GM18873 (cell line): ENCODE data around the gene TXNRD2.
"Not testable (repeated sequence)": the region's sequence is repeated elsewhere in the genome, so short reads cannot be mapped to it uniquely, and the experiment has no call there.

ENCODE experiments used
- ATAC-seq: cut with Tn5 transposase; IDR thresholded peaks from one replicate; pipeline ENCODE4 v1.9.1; 2021; ENCODE audit warnings: mild to moderate bottlenecking, moderate library complexity, moderate number of reproducible peaks; ENCODE audit not compliant: unreplicated experiment, low FRiP score

Gene TXNRD2

GRCh38 chr22:19910180-19910744, 31.4 kb downstream of the TXNRD2 start:
- ATAC-seq = no peak

DNA sequence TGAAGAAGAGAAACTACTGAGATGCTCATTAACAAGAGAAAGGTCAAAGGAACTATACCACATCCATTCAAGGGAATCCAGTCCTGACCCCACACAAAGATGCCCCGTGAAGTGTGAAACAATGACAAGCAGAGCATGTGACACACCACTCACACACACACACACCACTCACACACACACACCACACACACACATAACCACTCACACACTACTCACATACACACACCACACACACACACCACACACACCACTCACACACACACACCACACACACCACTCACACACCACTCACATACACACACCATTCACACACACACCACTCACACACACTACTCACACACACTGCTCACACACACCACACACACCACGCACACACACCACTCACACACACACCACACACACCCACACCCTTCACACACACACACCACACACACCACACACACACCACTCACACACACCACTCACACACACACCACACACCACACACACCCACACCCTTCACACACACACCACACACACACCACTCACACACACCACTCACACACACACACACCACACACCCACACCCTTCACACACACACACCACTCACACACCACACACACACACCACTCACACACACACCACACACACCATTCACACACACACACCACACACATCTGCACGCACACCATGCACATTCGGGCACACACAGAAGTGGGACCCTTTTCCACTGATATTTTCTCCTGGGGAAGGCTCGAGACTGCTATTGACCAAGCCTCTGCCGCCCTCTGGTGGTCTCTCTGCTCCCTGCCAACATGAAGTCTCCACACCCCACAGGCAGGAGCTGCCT, 32.1 kb downstream of the TXNRD2 start:
- ATAC-seq = no peak

DNA sequence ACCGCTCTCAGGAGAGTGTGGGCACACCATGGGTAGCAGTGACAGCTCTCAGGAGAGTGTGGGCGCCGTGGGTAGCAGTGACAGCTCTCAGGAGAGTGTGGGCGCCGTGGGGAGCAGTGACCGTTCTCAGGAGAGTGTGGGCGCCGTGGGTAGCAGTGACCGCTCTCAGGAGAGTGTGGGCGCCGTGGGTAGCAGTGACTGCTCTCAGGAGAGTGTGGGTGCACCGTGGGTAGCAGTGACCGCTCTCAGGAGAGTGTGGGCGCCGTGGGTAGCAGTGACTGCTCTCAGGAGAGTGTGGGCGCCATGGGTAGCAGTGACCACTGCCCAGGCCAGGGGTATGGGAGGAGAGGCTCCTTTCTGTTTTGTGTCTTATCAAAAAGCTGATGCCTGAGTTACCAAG, 33.7 kb downstream of the TXNRD2 start:
- ATAC-seq = not testable (repeated sequence)

GRCh38 chr22:19906864-19907263, 34.8 kb downstream of the TXNRD2 start:
- ATAC-seq = not testable (repeated sequence)

DNA sequence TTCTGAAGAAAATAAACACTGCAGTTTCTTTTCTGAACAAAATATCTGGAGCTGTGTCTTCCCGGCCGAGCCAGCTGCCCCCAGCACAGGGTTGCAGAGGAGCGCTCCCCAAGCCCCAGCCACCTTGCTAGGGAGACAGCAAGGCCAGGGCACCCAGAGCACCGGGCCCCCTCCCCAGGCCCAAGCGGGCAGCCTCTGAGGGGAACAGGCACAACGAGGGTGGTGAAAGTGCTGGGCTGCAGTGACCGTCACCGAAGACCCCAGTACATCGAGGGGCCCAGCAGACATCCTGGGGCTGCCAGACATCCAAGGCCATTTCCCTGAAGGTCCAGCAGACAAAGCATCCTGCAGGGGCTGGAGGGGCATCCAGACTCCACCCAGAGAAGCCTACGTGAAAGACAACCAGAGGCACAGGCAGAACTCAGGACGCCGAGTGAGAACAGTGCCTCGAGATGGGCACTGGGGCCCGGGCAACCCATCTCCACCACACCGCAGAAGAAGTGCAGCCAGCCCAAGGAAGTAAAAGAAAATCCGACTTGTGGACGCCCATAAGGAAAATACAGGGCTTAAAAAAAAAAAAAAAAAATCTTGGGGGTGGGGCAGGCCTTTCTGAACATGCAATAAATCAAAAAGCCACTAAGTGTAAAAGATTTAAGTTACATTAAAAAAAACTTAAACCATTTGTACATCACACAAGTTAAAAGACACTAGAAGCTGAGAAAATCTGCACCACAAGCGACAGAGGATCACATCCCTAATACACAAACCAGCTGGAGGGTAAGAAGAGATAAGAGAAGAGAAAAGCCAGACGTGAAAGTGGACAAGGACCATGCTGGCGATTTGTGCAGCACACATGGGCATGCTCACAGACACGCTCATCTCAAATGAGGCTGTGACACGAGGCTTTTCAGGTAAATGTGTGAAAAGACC, 36.0 kb downstream of the TXNRD2 start:
- ATAC-seq = no peak

DNA sequence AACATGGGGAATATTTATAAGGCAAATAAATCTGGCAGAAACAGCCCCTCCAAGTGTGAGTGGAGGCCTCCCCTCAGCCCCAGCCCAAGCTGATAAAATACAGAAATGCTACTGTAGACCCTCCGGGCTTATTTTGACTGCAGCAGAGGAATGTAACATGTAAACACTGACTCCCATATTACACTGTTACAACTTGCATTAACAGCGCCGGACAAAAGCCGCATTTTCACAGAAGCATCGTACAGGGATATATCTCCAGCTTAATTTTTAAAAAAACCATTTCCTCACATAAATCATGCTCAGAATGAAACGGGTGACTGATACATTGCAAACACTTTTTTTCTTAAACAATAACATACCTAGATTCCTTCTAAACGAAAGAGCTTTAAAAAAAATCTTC, 36.7 kb downstream of the TXNRD2 start:
- ATAC-seq = no peak

GRCh38 chr22:19904174-19904856, 37.3 kb downstream of the TXNRD2 start:
- ATAC-seq = no peak

- no peak for ATAC-seq
Observed at GRCh38 chr22:19903513-19903912, 38.1 kb downstream of the TXNRD2 start.

DNA sequence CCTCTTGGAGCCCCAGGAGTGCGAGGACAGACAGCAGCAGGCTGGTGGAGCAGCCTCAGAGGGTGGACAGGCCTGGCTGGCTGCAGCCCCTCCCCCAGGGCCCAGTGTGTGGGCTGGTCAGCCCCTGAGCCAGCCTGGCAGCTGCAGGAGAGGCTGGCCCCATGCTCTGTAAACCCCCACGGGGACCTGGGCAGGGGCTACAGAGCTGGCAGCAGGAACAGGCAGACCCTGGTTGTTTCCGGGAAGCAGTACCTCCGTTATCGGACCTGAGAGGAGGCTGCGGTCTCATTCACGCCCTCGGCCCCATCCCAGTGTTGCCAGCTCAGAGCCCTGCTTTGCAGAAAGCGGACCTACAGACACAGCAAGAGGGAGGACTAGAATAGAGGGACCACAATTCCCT, 38.6 kb downstream of the TXNRD2 start:
- ATAC-seq = no peak

- ATAC-seq = no peak
Observed at GRCh38 chr22:19902245-19902715, 39.3 kb downstream of the TXNRD2 start.

- no peak for ATAC-seq
Observed at GRCh38 chr22:19901577-19902244, 39.9 kb downstream of the TXNRD2 start.

DNA sequence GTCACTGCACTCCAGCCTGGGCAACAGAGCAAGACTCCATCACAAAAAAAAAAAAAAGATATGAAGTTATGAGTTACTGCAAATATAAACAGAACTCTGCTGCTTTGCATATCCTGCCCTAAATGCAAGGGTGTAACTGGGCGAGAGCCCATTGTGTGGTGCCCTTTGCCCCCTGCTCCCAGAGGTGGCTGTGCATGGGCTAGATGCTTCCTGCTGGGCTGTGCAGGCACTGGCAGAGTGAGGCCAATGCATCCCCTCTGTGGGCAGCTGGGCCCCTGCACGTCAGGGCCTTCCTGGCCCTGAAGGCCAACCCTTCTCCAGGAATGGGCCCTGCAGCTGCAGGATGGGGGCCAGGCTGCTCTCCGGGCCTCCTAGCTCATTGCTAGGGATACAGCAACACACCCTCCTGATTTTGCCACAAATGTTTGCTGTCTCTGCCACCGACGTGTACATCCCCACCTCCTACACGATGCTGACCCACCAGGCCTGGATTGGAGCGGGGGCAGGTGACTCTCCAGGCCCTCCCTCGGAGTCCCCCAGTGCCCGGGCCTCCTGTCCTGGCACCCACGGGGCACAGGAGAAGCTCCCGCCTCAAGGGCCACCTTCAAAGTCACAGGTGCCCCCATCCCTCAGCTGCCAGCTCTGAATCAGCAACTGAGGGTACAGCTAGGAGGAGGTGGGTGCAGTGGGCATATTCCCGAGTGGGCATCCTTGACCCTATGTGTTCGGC, 40.7 kb downstream of the TXNRD2 start:
- ATAC-seq = no peak

GRCh38 chr22:19898831-19899567, 42.6 kb downstream of the TXNRD2 start:
- ATAC-seq = no peak

GRCh38 chr22:19898145-19898544, 43.5 kb downstream of the TXNRD2 start:
- no peak for ATAC-seq

GRCh38 chr22:19897726-19898125, 43.9 kb downstream of the TXNRD2 start:
- ATAC-seq = no peak

GRCh38 chr22:19896665-19897355, 44.8 kb downstream of the TXNRD2 start:
- no peak for ATAC-seq

DNA sequence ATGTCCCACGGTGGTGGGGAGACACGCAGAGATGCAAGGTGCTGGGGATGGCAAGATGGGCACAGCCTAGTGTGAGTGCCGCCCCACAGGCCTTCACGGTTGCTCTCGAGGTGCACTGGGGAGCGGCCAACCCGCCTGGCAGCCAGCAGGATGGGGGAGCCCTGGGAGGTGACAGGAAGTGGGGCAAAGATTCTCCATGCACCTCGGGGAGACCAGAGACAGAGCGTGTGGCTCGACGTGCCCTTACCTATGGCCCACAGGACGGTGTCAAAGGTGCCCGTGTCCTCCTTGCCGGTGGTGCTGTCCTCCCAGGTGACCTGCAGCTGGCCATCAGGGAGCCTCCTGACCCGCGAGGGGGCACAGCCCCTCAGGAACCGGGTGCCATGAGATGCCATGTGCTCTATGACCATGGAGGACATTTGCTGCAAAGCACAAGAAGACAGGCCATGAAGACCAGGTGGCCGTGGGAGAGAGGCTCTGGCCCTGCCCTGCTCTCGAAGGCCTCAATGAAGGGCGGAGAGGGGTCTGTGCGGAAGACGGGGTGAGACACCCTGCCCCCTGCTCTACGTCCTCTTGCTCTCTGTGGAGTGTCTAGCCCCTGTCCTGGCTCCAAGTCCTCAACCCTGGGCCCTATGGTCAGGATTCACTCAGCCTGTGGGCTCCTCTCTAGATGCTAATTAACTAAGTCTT, 46.3 kb downstream of the TXNRD2 start:
- ATAC-seq = no peak
